K562 (cell line): ENCODE measurements around the gene GIMAP8. TPM values are rescaled to one million over a fixed set of nuclear protein-coding genes. Genes with fewer than 3 reads are reported as not detected.
A peak's percentile ranks its signal among the peaks of the same experiment; 100 is the strongest.

Experiments used
- CBX5 ChIP-seq: IDR thresholded peaks from 2 replicates; pipeline ENCODE4 v1.6.1; 2014; ENCODE audit warnings: low read depth, borderline replicate concordance
- COPS2 ChIP-seq: fragments of 450-650 bp; conservative IDR thresholded peaks from 2 replicates; pipeline ENCODE4 v1.6.1; 2016; ENCODE audit warnings: mild to moderate bottlenecking, moderate library complexity
- CREBBP ChIP-seq: IDR thresholded peaks from one replicate; pipeline ENCODE4 v1.6.1; 2012; ENCODE audit warnings: low read depth, mild to moderate bottlenecking, control low read depth, inconsistent platforms, low read length
- CSDE1 ChIP-seq, 2 experiments: fragments of 450-650 bp; IDR thresholded peaks; 2 replicates each; pipeline ENCODE4 v1.6.1; 2016; ENCODE audit warnings: mild to moderate bottlenecking in 1 of 2
- ESRRA ChIP-seq: fragments of 450-650 bp; IDR thresholded peaks from 2 replicates; pipeline ENCODE4 v1.6.1; 2014; ENCODE audit warnings: low read depth, mild to moderate bottlenecking, moderate library complexity, borderline replicate concordance
- GABPA ChIP-seq: fragments of 200-800 bp; sonication (Bioruptor generic); conservative IDR thresholded peaks from 2 replicates; pipeline ENCODE4 v1.6.1; 2016; ENCODE audit warnings: low read depth, missing genetic modification characterization, missing compliant biosample characterization
- HDAC6 ChIP-seq: IDR thresholded peaks from 2 replicates; pipeline ENCODE4 v1.6.1; 2012; ENCODE audit warnings: low read depth, mild to moderate bottlenecking, control low read depth, inconsistent platforms, low read length, moderate library complexity
- KLF6 ChIP-seq: fragments of 250-450 bp; sonication (Bioruptor Pico); IDR thresholded peaks from 2 replicates; pipeline ENCODE4 v1.4.0; 2020; ENCODE audit warnings: mild to moderate bottlenecking, moderate library complexity, borderline replicate concordance
- MTA2 ChIP-seq: fragments of 450-650 bp; IDR thresholded peaks from 2 replicates; pipeline ENCODE4 v1.6.1; 2016; ENCODE audit warnings: low read depth
- NCOA6 ChIP-seq: fragments of 450-650 bp; IDR thresholded peaks from 2 replicates; pipeline ENCODE4 v1.6.1; 2017; ENCODE audit warnings: mild to moderate bottlenecking
- NFIX ChIP-seq: fragments of 250-450 bp; sonication (Bioruptor Pico); IDR thresholded peaks from 2 replicates; pipeline ENCODE4 v1.4.0; 2020; ENCODE audit warnings: low read depth, mild to moderate bottlenecking, moderate library complexity
- POLR2B ChIP-seq: fragments of 450-650 bp; IDR thresholded peaks from 2 replicates; pipeline ENCODE4 v1.6.1; 2018; ENCODE audit warnings: low read depth; ENCODE audit not compliant: partially characterized antibody
- PPARD ChIP-seq: fragments of 250-450 bp; sonication (Bioruptor Pico); IDR thresholded peaks from 2 replicates; pipeline ENCODE4 v1.8.0; 2022; ENCODE audit warnings: inconsistent platforms, mild to moderate bottlenecking, moderate library complexity
- TAF7 ChIP-seq: fragments of 450-650 bp; IDR thresholded peaks from 2 replicates; pipeline ENCODE4 v1.6.1; 2016; ENCODE audit warnings: missing genetic modification characterization, missing compliant biosample characterization
- TAL1 ChIP-seq: fragments of 450-650 bp; IDR thresholded peaks from 2 replicates; pipeline ENCODE4 v1.6.1; 2016; ENCODE audit warnings: mild to moderate bottlenecking
- TBP ChIP-seq: optimal IDR thresholded peaks from 2 replicates; pipeline ENCODE3; 2011; ENCODE audit warnings: low read depth, low read length, improper control_type of control experiment
- TFAP4 ChIP-seq: sonication (generic); formaldehyde crosslinking; IDR thresholded peaks from 2 replicates; pipeline ENCODE4 v1.8.0; 2022; ENCODE audit warnings: missing genetic modification reagents, mild to moderate bottlenecking, moderate library complexity, borderline replicate concordance
- ZBTB9 ChIP-seq: fragments of 450-650 bp; formaldehyde crosslinking; IDR thresholded peaks from 2 replicates; pipeline ENCODE4 v1.4.0; 2020; ENCODE audit warnings: mild to moderate bottlenecking, moderate library complexity
- ZNF133 ChIP-seq: fragments of 250-450 bp; sonication (Bioruptor Pico); IDR thresholded peaks from 2 replicates; pipeline ENCODE4 v1.4.0; 2020; ENCODE audit warnings: mild to moderate bottlenecking
- ZNF175 ChIP-seq: fragments of 200-800 bp; sonication (Bioruptor generic); IDR thresholded peaks from 2 replicates; pipeline ENCODE4 v1.6.1; 2016; ENCODE audit warnings: low read depth, mild to moderate bottlenecking, missing genetic modification characterization, missing compliant biosample characterization
- ZNF280B ChIP-seq: fragments of 250-450 bp; sonication (Bioruptor Pico); IDR thresholded peaks from 2 replicates; pipeline ENCODE4 v1.5.1; 2021; ENCODE audit warnings: mild to moderate bottlenecking
- ZNF3 ChIP-seq: fragments of 250-450 bp; sonication (Bioruptor Pico); IDR thresholded peaks from 2 replicates; pipeline ENCODE4 v1.5.0; 2021; ENCODE audit warnings: mild to moderate bottlenecking, moderate library complexity
- ZNF512 ChIP-seq: IDR thresholded peaks from 2 replicates; pipeline ENCODE4 v1.6.1; 2016; ENCODE audit warnings: missing genetic modification characterization, missing compliant biosample characterization
- ZNF830 ChIP-seq: fragments of 250-450 bp; sonication (Bioruptor Pico); IDR thresholded peaks from 2 replicates; pipeline ENCODE4 v1.5.0; 2021; ENCODE audit warnings: mild to moderate bottlenecking
- polyA plus RNA-seq, 8 experiments: library from polyadenylated mRNA; depleted of rRNA in 4 of 8; stranded (reverse) in 5 of 8; unstranded in 3 of 8; fragments of >200 nt; fragmentation: Nextera tagmentation in 2 of 8; fragmentation: Illumina TruSeq in 1 of 8; extraction: Ambion mirVana in 2 of 8; extraction: Trizol in 1 of 8; gene quantifications; 2 replicates each; pipeline versions ENCODE4 v1.2.1 to v1.2.3, GENCODE V29; 2011 to 2014; ENCODE audit warnings: inconsistent platforms in 1 of 8, missing spikeins in 1 of 8
- total RNA-seq, 7 experiments: library from RNA; depleted of rRNA in 6 of 7; stranded (reverse); fragments of >200 nt in 6 of 7; fragmentation: Illumina TruSeq in 2 of 7; extraction: Trizol in 2 of 7; gene quantifications; 2 replicates each; pipeline versions ENCODE4 v1.2.1 to v1.2.3, GENCODE V29; 2011 to 2021; ENCODE audit warnings: low replicate concordance in 1 of 7

GIMAP8 gene
- total and polyA plus RNA-seq, 9 of the 15 experiments (the other 6 are each of a cell fraction or from before 2014, with no cell fraction given) = not detected

- TF ChIP-seq COPS2 (no peak), ZNF512 (no peak), PPARD (CRISPR knock-in tag) (no peak), ESRRA (peak; percentile 99), NFIX (CRISPR knock-in tag) (no peak), ZNF175 (CRISPR knock-in tag) (no peak), NCOA6 (no peak), ZBTB9 (0 out of 2 replicates have a peak, but pooled peaks have one; percentile 10), ZNF133 (CRISPR knock-in tag) (no peak), POLR2B (no peak), CREBBP (no peak), TAL1 (peak; percentile 30; the same call in 1 of the 2 replicates), HDAC6 (no peak), TFAP4 (CRISPR knock-in tag) (peak; percentile 3; the same call in 1 of the 2 replicates), MTA2 (0 out of 2 replicates have a peak, but pooled peaks have one; percentile 8), KLF6 (CRISPR knock-in tag) (no peak), ZNF3 (no peak), TBP (peak; percentile 19), ZNF830 (CRISPR knock-in tag) (no peak), CSDE1 (IDR thresholded peaks at IDR 0.05) (no peak), CBX5 (no peak), ZNF280B (no peak), TAF7 (tag) (peak; percentile 40; the same call in 1 of the 2 replicates), GABPA (0 out of 2 replicates have a peak, but pooled peaks have one; percentile 32)
These were observed 43.6 kb upstream of the GIMAP8 start (continued) for GRCh38 chr7:150406567-150407421.
